Subcutaneous adipose tissue (tissue), 4 donors: ENCODE measurements around the gene PGAP3. TPM values are rescaled to one million over a fixed set of nuclear protein-coding genes. Genes with fewer than 3 reads are reported as not detected.

Experiments
- total RNA-seq, 4 donors: library from RNA; depleted of rRNA; stranded (reverse); fragments of >200 nt; gene quantifications; one replicate each; pipeline ENCODE4 v1.1.0, GENCODE V29; 2016
- TF ChIP-seq, protein P1 (sequence below): fragments of 450-650 bp; IDR thresholded peaks from one replicate; pipeline ENCODE4 v1.5.1; 2016; ENCODE audit warnings: low read depth, mild to moderate bottlenecking, control low read depth, antibody characterized with exemption, moderate library complexity

Gene PGAP3
- total RNA-seq, 4 donors from 2014 or later: 7.6 to 12.8 (median 8.0) TPM

DNA sequence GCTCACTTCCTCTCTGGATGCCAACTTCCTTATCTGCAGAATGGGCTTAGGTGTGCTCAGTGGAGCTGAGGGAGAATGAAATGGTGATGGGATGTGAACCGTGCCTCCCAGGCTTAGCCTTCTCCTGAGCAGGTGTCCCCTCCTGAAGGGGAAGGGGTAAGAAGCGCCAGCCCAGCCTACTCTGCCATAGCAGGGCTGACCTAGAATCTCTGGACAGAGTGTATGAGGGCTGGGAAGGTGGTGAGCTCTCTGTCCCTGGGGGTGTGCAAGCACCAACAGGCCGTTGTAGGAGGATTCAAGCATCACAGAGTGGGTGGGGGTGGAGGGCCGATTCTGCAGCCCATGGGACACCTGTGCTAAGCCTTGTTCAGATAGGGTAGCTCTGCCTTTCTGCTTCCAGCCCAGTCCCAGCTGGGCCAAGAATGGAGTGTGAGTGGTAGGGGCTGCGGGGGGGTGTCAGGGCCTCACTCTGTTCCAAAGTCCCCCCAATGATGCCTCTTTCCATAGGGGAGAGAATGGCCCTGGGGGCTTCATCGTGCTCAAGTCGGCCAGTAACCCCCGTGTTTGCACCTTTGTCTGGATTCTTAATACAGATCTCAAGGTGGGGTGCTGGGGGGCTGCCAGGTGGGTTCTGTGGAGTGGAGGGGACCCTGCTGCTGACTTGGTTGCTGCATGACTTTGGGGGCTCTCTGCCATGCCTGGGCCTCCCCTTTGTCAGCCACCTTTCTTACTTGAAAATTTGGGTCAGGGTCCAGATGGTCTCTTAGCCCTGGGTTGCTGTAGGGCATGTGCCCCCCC is 25.9 kb downstream of the PGAP3 start:
- TF ChIP-seq, protein P1, sequence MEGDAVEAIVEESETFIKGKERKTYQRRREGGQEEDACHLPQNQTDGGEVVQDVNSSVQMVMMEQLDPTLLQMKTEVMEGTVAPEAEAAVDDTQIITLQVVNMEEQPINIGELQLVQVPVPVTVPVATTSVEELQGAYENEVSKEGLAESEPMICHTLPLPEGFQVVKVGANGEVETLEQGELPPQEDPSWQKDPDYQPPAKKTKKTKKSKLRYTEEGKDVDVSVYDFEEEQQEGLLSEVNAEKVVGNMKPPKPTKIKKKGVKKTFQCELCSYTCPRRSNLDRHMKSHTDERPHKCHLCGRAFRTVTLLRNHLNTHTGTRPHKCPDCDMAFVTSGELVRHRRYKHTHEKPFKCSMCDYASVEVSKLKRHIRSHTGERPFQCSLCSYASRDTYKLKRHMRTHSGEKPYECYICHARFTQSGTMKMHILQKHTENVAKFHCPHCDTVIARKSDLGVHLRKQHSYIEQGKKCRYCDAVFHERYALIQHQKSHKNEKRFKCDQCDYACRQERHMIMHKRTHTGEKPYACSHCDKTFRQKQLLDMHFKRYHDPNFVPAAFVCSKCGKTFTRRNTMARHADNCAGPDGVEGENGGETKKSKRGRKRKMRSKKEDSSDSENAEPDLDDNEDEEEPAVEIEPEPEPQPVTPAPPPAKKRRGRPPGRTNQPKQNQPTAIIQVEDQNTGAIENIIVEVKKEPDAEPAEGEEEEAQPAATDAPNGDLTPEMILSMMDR: no peak

DNA sequence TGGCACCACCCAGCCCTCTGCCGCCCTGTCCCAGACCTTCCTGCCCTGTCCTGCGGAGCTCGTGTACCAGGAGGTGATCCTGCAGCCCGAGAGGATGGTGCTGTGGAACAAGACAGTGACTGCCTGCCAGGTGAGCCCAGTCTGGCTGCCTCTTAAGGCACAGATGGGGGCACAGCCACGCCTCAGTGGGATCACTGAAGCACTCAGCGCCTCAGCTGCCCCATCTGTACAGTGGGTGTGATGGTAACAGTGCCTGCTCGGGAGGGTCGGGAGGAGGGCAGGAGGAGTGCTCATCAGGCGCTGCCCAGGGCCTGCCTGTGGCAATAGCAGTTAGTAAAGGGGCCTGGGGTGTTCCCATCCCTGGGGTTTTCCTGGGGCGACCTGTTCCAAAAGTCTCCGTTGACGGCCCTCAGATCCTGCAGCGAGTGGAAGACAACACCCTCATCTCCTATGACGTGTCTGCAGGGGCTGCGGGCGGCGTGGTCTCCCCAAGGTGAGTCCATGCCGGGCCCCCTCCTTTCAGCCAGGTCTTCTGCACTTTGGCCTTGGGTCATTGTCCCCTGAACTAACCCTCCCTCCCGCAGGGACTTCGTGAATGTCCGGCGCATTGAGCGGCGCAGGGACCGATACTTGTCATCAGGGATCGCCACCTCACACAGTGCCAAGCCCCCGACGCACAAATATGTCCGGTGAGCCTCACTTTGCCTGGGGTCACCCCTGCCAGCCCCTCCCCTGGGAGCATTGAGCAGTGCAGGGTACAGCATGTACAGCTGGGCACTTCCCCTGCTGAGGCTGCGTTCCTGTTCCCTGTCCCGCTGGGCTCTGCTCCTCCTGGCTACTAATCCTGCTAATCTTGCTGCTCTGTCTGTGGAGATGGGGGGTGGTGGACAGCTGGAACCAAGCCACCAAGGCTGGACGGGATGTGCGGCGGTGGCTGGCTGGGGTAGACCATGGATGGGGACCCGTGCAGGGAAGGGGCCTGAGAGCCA is 27.2 kb downstream of the PGAP3 start:
- TF ChIP-seq, protein P1: no peak

DNA sequence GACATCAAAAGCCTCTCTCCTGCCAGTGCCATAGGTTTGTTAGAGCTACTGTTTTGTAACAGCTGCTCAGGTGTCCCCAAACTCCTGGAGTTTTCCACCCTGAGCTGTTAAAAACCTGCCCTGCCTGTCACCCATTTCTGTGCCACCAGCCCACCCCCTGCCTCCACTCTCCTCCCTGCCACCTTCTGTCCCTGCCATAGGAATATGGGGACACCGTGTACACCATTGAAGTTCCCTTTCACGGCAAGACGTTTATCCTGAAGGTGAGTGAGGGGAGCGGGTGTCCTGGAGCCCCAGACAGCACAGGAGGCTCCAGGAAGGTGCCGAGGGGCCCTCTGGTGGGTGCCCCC is 27.9 kb downstream of the PGAP3 start:
- TF ChIP-seq, protein P1: no peak

DNA sequence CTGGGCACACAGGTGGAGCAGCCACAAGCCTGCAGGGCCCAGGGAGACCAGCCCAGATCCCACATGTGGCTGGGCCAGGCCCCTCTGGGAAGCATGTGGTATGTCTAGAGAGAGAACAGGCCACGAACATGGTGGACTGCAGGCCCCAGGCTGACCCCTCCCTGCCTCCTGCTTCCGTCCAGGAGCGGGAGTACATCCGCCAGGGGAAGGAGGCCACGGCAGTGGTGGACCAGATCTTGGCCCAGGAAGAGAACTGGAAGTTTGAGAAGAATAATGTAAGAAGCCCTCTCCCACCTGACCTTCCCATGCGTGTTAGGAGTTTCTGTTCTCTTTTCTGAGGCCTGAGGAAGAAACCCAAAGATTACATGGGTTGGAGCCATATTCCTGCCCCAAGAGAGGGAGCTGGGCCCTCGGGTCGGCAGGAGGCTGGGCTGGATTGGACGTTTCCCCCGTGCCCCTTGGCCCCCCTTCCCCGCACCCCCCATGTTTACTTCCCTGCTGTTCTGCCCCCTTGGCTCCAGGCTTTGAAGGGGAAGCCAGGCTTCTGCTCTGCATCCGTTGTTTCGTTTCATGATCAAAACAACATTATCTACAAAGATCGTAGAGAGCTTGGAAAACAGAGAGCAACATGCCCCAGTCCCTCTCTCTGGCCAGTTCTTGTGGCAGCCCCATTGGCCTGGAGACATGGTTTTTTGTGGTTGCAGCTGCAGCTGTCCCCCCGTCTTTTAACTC is 28.4 kb downstream of the PGAP3 start:
- TF ChIP-seq, protein P1: no peak

DNA sequence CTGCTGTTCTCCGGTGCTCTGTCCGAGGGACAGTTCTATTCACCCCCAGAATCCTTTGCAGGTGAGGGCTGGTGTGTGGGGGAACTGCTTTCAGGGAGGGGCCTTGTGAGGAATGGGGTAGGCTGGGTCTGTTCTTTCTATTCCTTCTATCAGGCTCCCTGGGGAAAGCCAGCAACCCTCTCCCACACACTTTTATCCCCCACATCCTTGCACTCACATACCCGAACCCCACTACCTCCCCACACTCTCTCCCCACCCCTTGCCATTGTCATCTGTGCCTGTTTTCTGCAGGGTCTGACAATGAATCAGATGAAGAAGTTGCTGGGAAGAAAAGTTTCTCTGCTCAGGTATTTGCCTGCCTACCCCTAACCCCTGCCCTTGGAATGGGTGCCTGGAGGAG is 29.1 kb downstream of the PGAP3 start:
- TF ChIP-seq, protein P1: no peak

DNA sequence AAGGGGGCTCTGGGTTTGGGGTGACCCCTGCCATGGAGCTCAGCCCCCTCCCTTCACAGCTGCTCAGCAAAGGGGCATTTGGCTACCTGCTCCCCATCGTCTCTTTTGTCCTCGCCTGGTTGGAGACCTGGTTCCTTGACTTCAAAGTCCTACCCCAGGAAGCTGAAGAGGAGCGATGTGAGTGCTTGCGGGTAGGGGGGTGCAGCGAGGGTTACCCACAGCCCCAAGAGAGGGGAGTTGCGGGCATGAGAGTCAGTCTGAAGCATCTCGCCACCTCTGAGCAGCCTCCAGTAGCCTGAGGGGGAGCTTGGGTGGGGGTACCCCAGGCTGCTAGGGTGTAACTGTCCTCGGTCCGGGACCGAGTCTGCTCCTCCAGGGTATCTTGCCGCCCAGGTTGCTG is 29.5 kb downstream of the PGAP3 start:
- TF ChIP-seq, protein P1: no peak

DNA sequence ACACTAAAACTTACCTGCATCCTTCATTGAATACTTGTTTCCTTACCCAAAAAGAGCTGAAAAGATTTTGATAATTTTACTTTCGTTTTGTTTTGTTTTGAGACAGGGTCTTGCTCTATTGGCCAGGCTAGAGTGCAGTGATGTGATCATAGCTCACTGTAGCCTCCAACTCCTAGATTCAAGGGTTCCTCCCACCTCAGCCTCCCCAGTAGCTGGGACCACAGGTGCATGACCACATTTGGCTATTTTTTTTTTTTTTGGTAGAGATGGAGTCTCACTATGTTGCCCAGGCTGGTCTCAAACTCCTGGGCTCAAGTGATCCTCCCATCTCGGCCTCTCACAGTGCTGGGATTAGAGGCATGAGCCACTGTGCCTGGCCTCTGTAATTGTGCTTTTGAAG is 32.8 kb downstream of the PGAP3 start:
- TF ChIP-seq, protein P1: no peak
